ENCODE data around the gene GNB1. TPM values are rescaled to one million over a fixed set of nuclear protein-coding genes. Genes with fewer than 3 reads are reported as not detected.

The GNB1 gene
- total and polyA plus RNA-seq, 9 of the 15 experiments (the other 6 are each of a cell fraction or from before 2014, with no cell fraction given): 34.3 to 388 (median 114) TPM

DNA sequence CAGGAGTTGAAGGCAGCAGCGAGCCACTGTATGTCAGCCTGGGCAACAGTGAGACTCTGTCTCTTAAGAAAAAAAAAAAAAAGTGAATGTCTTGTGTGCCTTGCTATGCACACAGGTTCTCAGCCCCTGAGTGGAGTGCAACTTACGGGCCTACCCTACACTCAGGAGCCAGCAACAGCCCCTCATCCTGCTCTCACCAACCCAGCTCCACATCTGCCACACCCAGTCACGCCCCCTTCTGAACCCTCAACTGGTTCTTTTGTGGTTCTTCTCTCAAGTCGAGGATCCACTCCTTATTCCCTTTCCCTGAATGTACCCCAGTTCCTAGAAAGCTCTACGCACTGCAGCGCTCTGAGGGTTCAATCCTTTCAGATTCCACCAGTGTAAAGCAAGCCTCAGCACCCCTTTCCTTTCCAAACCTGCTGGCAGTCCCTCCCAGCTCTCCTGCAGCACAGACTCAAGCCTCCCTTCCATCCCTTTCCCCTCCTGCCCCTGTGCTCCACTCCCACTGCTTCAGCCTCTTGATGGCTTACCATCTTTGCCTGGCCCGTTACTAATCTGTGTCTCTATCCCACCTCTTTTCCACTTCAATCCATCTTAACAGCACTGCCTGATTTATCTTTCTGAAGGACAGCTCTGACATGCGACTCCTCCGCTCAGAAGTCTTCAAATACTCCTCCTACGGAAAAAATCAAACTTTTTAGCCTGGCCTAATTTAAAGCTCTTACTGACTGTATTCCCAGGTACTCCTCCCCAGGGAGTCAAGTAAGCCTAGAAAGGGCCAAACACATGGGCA lies 38.1 kb downstream of the GNB1 start:
- Histone ChIP-seq H3K9me1 (ENCODE audit: control insufficient read depth, insufficient read depth, low read length) (no peaks in the 10 kb centered on the region), H3K4me2 (ENCODE audit: insufficient read depth, low read length) (no peak overlapping the region), H3K9ac (ENCODE audit: insufficient read depth in 1 of 2, low read depth in 2 of 2, low read length in 2 of 2) (no peak overlapping the region), H3K27ac (ENCODE audit: extremely low read depth, low read depth, low read length) (0 out of 3 replicates have a peak overlapping the region, but pooled peaks have one; percentile 7), H3K9me3 (replicated peaks; ENCODE audit: control insufficient read depth, insufficient read depth, low read depth, low read length) (no peaks in the 10 kb centered on the region), H3K4me3 (no peak overlapping the region), H3K4me1 (replicated peaks in 1 of 2; ENCODE audit: control insufficient read depth in 2 of 2, insufficient read depth in 2 of 2, low read length in 2 of 2) (peaks cover 7 to 8% of the 10 kb centered on the region in 2 experiments; a peak in 1 of 5 replicates), H2AFZ (ENCODE audit: low read depth, low read length) (no peak overlapping the region), H3K36me3 (ENCODE audit: control insufficient read depth, insufficient read depth, low read length) (peaks cover 31% of the 10 kb centered on the region), H3K79me2 (ENCODE audit: control insufficient read depth, insufficient read depth, low read length) (peaks cover 82% of the 10 kb centered on the region), H4K20me1 (replicated peaks; ENCODE audit: control insufficient read depth, insufficient read depth, low read length) (peaks cover 21% of the 10 kb centered on the region), H3K27me3 (ENCODE audit: control insufficient read depth in 2 of 2, insufficient read depth in 2 of 2, low read length in 2 of 2) (no peaks in the 10 kb centered on the region)
- intact Hi-C loops (cut with micrococcal nuclease): no loop called here
- 84% methylated on average over 10 of the region's 10 CpGs for WGBS (ENCODE audit: insufficient coverage, low coverage, missing lambda C conversion rate)
- DNase-seq (ENCODE audit: extremely low read depth in 1 of 4, low spot score in 3 of 4): no peak
- ChIA-PET CTCF (ENCODE audit: low intra/inter-chr PET ratio) (no interaction called here), POLR2A (interaction anchor here (0.6 to 1.2 kb wide), 5 partner anchors 9 to 291 kb away, joined by 3 to 4 read pairs (median 3); no protein-coding TSS in a partner anchor)
- in situ Hi-C loops (cut with MboI): no loop called here
- BruUV-seq (replicated peaks): no TSS peak
- FAIRE-seq: no peak
- no peak for ATAC-seq
- TF ChIP-seq PBX2 (CRISPR knock-in tag; IDR thresholded peaks at IDR 0.05; ENCODE audit: low read depth) (no peak), PBX2 (tag; conservative IDR thresholded peaks at IDR 0.05; ENCODE audit: low read depth) (peak; percentile 22; the same call in 1 of the 2 replicates), SRSF1 (IDR thresholded peaks at IDR 0.05; ENCODE audit: low read depth, low read length) (no peak), VEZF1 (CRISPR knock-in tag; IDR thresholded peaks at IDR 0.05) (no peak), DEAF1 (CRISPR knock-in tag; IDR thresholded peaks at IDR 0.05) (no peak), CBFB (CRISPR knock-in tag; IDR thresholded peaks at IDR 0.05) (no peak), ZFP1 (CRISPR knock-in tag; IDR thresholded peaks at IDR 0.05) (no peak), NBN (IDR thresholded peaks at IDR 0.05; ENCODE audit: low read depth) (no peak), RBFOX2 (IDR thresholded peaks at IDR 0.05; ENCODE audit: low read depth, low read length) (no peak), FIP1L1 (IDR thresholded peaks at IDR 0.05; ENCODE audit: low read depth, low read length, poor library complexity, severe bottlenecking) (no peak), MEIS2 (IDR thresholded peaks at IDR 0.05; ENCODE audit: partially characterized antibody) (peak; percentile 34), CSDE1 (IDR thresholded peaks at IDR 0.05) (no peak), NCOA1 (IDR thresholded peaks at IDR 0.05; ENCODE audit: low read depth) (no peak), NR2F6 (CRISPR knock-in tag; IDR thresholded peaks at IDR 0.05) (no peak)
- TF ChIP-seq, protein P1, sequence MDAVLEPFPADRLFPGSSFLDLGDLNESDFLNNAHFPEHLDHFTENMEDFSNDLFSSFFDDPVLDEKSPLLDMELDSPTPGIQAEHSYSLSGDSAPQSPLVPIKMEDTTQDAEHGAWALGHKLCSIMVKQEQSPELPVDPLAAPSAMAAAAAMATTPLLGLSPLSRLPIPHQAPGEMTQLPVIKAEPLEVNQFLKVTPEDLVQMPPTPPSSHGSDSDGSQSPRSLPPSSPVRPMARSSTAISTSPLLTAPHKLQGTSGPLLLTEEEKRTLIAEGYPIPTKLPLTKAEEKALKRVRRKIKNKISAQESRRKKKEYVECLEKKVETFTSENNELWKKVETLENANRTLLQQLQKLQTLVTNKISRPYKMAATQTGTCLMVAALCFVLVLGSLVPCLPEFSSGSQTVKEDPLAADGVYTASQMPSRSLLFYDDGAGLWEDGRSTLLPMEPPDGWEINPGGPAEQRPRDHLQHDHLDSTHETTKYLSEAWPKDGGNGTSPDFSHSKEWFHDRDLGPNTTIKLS (IDR thresholded peaks at IDR 0.05; ENCODE audit: borderline replicate concordance, low read depth): no peak
